Keratinocyte (primary cell): ENCODE results near the gene ZCWPW1.

Source experiments
- CTCF ChIP-seq, 3 experiments: IDR thresholded peaks in 1 of 3; conservative IDR thresholded peaks in 1 of 3; optimal IDR thresholded peaks in 1 of 3; 2 replicates in 2 of 3; 3 replicates in 1 of 3; pipeline versions ENCODE3 to v1.5.1; 2011; ENCODE audit warnings: low read length in 3 of 3, mild to moderate bottlenecking in 3 of 3, moderate library complexity in 2 of 3, control low read depth in 1 of 3, inconsistent platforms in 1 of 3; ENCODE audit not compliant: insufficient read depth in 2 of 3; ENCODE audit errors: extremely low read depth in 1 of 3
- EZH2 ChIP-seq: IDR thresholded peaks from one replicate; pipeline ENCODE4 v1.6.1; 2012; ENCODE audit warnings: inconsistent platforms, mild to moderate bottlenecking, low read length, moderate library complexity

DNA sequence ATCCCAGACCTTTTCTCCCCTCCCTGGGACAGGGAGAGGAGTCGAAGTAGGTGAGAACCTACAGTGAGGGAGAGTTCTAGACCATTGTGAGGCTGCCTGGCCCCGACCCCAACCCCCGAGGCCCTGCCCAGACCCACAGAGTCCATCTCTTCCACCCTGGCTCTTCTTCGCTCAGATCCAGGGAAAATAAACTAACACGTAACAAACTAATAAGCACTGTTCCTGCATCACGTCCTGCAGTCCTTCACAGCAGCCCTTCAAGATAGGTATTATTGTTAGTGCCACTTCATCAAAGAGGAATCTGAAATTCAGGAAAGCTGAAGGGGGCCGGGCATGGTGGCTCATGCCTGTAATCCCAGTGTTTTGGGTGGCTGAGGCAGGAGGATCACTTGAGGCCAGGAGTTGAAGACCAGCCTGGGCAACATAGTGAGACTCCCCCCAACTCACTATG lies 35.7 kb upstream of the ZCWPW1 start, which contains the start of gene SPACDR:
- TF ChIP-seq CTCF (optimal IDR thresholded peaks at IDR 0.05 in 1 of 3, IDR thresholded peaks at IDR 0.05 in 1 of 3, conservative IDR thresholded peaks at IDR 0.05 in 1 of 3; ENCODE audit: extremely low read depth in 1 of 3, insufficient read depth in 2 of 3, low read length in 3 of 3): no peak
- TF ChIP-seq EZH2: no peak
